ENCODE data around the gene MEGF9.

Gene MEGF9

DNA sequence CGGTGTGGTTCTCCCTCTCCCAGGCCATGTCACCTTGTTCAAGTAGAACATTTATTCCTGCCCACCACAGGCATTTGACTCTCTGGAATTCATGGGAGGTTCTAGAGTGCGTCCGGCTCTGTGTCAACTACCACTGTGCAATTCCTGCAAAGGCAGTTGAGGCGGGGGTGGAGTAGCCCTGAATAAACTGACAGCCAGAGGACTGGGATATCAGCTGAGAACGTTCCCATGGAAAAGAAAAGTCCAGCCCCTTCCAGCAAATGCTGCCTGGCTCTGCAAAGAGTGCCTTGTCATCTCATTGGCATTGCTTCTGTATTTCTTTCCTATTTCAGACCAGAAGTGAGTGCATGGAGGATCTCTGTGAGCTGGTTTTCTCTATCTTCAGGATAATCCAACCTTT, 18.9 kb upstream of the MEGF9 start:
- peak in 10 of 56 donors; percentile 7 to 45 (median 18) for DNase-seq

DNA sequence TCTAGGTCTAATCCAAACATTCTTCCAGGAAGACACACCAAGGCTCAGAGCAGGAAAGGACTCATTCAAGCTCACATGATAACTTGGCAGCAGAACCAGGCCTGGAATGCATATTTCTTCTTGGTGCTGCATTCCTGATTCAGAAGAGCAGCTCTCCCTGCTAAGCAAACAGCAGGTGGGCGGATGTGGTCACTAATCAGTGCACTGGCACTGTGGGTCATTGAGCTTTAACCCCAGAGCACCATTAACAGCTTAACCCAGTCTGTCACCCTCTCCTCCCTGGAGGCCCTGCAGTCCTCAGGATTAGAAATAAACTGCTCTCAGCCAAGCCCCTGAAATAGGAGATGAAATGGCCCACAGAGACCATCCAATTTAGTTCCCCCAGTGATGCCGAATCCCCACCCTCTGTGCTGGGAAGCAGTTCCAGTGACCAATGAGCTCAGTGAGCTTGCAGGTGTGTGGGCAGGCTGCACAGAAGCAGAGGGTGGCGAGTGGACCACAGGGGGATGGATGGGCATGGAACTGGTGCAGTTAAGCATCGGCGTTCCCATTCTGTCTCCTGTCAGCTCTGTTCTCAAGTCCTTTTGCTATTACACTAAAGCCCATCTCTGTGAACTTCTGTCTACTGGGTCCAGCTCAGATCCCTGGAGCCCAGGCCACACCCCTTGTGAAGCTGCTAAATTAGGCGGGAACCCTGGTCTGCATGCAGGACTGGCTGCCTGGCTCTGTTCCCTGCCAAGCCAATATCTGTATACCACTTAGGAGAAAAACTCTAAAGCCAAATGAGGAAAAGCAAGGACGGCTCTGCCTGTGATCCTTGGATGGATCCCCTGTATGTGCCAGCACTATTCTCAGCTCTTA, 16.6 kb upstream of the MEGF9 start:
- DNase-seq, result no peak

DNA sequence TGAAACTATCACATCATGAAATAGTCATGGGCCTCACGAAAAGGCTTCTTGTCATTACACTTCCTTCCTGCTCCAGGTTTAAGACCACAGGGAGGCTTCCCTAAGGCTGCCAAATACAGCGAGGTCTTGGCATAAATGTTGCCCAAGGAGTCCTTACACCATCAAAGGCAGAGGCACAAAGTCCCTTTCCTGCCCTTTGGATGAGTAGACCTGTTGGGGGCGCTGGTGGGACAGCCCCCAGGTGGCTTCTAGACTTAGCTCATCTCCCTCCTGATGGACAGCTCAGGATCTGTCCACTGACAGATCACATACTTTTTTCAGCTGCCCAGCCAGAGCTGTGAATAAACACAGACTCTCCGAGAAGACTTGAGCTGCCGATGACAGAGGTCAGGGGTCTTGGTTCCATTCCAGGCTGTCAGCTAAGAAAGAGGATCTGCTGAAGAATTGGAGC, 15.5 kb upstream of the MEGF9 start:
- no peak for DNase-seq

DNA sequence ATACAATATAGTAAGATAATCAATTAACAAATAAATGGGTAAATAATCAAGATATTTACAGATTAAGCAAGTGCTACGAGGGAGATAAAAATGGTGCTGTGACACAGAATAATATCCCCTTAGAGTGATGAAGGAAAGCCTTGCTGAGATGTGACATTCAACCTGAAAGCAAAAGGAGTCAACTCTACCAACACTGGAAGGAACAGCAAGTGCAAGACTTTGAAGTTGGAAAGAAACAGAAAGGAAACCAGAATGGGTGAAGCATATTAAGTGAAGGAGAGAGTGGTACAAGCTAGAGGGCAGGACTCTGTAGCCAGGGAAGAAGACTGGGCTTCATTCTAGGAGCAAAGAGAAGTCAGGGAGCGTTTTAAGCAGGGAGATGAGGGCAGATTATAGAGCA, 12.2 kb upstream of the MEGF9 start:
- no peak for DNase-seq

DNA sequence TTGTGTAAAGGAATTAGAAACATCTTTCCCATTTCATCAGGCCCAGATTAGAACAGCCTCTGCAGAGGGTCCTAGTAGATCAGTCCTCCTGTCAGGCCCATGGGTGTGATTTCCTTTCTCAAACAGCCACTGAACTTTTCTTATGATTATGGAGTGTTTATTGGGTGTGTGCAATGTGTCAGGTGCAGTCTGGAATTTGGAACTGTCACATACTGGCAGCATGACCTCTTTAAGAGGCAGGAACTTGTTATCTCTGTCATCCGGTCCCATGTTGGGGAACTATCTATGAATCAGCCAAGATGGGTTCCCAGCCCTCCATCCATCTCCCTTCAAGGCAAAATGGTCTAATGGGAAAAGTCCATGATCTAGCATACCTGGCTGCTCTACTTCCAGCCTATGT, 11.6 kb upstream of the MEGF9 start:
- no peak for DNase-seq

DNA sequence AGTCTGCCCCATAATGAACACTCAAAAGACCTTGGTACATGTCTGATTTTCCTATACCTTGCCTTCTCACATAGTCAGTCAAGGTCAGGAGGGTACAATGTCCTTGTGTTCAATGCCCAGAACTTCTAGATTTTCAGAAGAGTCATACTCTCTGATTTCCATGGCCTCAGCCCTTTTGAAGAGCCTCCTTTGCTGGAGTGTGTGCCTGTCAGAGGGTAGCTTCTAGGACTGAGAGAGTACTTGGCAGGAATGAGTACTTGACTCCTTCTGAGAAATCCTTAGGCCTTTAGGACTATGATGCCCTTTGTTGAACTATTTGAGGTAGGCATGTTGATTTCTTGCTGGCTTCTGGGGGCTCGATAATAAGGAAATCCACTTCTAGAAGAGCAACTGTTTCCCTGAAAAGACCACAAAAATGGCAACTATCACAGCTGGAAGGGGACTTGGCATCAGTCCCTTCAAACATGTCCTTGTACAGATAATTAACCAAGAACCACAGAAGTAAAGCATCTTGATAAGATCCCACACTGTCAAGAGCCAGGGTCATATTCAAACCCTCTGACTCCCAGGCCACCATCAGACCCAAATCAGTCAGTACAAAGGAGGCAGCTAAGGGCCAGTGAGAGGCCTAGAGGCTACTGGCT, 10.6 kb upstream of the MEGF9 start:
- no peak for DNase-seq

DNA sequence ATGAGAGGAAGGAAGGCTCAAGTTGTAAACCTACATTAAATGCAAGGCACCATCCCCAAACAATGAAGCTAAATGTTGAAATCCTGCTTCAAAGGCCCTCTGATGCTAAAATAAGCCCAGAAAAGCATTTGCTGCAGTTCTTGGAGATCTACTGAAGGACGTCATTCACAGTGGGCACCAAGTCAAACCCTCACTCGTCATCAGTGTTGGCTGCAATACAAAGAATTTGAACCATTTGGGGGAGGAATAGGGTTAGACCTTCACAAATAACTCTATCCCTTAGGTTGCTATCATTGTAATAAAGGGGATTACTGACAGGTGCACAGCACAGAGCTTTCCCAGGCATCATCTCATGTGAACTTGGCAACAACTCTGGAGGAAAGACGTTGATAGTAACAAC, 9.3 kb upstream of the MEGF9 start:
- peak in 2 of 56 donors; percentile 18 to 50 for DNase-seq

DNA sequence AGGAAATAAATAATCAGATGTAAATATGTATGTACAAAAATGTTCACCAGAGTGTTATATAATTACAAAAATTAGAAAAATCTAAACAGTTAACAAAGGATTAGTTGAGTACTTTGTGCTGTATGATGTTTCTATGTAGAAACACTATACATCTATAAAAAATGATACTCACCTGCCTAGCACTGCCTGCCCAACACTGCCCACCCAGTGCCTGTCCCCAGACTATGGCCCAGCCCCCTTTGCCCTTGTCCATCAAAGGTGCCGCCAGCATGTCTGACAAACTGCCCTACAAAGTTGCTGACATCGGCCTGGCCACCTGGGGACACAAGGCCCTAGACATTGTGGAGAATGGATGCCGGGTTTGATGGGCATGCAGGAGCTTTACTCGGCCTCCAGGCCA, 6.1 kb upstream of the MEGF9 start:
- no peak for DNase-seq

DNA sequence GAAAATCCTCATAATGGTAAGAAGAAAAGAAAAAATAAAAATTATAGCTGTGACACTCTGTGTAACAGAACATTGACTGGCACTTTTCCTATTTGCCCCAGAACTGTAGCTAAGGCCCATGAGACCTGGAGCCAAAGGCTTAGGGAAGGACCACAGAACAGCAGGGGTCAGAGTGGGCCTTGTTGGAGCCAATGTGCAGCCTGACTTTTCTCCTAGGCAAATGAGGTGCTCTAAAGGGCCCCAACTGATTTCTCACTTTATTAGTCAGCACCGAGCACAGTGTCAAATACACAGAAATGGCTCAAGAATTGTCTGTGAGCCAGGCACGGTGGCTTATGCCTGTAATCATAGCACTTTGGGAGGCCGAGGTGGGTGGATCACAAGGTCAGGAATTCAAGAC, 4.0 kb upstream of the MEGF9 start:
- DNase-seq, result no peak

DNA sequence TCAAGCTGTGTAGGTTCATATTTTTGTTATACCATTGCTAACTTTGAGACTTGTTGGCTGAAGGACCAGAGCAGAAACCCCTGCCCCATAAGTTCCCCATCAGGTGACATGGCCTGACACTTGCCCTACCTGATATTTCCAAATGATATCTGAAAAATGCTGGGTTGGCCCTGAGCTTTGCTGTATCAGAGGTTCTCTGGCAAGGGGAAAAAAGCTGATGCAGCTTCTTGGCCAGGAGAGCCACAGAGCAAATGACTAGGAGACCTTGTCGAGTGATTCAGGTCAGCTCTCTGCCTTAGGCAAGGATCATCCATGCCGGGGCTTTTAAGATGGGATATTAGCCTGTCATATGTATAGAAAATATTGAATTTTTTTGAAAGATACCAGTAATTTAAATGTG, 2.9 kb upstream of the MEGF9 start:
- DNase-seq, result no peak

DNA sequence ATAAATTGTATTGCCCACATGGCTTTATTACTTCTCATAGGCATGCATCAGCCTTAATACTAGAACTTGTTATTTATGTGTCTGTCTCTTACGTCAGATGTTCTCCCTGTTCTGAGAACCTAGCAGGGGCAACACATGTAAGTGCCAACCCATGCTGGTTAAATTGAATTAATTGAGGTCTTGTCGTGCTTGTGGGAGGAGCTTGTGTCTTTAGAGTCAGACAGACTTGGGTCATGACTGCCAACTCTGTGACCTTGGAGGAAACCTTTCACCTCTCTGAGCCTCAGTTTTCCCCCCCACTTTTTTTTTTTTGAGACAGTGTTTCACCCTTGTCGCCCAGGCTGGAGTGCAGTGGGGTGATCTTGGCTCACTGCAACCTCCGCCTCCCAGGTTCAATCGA, 2.2 kb upstream of the MEGF9 start:
- DNase-seq, result no peak

DNA sequence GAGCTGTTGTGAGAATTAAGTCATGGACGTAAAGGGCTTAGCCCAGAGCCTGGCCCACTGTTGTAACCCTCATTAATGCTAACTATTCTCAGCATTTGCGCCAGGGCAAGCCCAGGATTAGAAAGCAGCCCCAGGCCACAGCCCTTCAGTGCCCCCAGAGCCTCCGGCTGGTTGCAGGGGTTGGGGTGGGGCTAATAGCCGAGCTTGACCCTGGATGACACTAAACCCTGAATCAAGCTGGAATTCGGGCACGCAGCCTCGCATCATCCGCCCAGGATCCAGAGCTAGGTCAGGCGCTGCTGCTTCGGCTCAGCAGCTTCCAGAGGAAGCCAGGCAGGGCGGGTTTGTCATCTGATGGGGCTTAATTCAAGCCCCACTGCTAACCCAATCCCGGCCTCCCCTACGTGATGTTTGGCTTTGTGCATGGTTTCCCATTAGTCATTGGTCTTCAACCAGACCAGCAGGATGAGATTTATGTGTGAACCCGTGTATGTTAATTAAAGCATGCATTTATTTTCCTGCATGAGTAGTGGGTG, 1.2 kb upstream of the MEGF9 start:
- DNase-seq, result peak in 21 of 56 donors; percentile 10 to 49 (median 27)

DNA sequence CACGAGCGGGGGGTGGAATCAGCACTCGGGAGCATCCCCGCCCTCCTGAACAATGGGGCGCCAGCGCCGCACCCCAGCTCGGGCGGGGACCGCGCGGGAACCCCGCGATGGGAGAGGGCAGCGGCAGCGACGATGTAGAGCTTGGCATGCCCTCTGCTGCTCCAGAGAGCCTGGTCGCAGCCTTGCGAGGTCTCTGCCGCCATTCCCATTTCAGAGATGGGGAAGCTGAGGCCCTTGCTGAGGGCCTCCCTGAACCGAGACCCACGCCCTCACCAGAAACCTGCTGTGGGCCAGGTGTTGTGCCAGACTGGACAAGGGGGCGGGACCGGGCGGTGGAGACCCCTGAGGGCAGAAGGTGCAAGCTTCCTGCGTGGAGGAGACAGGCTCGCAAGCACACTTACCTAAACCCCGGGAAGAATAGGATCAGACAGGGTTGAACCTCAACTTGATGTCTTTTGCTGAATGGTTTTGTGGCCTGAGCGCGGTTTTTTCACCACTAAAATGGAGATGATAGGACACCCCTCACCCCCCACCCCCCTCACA, 647 bp upstream of the MEGF9 start:
- DNase-seq, result no peak

DNA sequence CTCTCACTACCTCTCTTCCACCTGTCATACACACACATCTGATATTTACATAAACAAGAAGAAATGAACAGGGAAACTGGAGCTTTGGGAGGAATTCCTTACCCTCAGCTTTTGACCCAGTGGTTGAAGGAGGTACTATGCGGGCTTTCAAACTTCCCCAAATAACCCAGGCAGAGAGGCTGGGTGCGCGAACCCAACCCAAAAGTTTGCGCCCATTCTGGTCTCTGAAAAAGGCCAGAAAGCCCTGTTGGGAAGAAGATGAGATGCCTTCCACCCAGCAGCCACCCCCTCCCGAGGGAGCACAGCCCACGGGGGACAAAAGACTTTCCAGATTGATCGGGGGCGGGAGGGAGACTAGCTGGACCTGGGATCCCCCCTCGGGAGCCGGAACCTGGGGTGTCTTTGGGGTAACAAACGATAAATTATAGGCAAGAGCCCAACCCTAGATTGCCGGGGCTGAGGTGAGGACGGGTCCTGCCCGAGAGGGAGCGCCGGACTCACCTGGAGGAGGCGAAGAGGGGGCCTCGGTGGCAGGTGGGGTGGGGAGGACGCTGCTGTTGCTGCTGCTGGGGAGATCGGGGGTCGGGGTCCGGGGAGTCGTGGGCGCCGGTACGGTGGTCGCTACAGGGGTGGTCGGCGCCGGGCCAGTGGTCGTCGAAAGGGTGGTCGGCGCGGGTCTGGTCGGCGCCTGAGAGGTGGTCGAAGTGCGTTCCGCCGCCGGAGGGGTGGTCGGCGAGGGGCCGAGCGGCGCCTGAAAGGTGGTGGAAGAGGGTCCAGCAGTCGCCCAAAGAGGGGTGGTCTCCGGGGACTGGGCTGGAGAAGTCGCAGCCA, 798 bp downstream of the MEGF9 start:
- peak in 19 of 56 donors; percentile 19 to 53 (median 35) for DNase-seq

DNA sequence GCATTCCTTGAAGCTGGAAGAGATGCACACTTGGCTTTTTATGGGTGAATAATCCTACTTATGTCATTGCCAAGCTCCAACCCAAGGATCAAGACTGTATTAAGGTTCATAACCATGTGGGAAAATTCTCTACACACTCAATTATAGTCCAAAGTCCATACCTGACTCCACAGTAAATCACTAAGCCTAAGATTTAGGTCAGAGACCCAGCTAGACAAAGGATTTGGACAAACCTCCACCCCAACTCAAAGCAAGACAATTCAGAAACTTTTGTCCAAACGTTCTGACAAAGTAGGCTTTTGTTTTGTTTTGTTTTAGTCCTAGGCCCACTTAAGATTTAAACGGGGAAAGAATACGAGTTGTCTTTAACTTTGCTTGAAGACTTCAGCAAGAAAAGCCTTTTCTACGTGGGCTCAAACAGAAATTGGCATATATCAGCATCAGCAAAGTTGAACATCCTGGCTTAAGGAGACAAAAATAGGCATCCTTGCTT, 1.7 kb downstream of the MEGF9 start:
- no peak for DNase-seq

DNA sequence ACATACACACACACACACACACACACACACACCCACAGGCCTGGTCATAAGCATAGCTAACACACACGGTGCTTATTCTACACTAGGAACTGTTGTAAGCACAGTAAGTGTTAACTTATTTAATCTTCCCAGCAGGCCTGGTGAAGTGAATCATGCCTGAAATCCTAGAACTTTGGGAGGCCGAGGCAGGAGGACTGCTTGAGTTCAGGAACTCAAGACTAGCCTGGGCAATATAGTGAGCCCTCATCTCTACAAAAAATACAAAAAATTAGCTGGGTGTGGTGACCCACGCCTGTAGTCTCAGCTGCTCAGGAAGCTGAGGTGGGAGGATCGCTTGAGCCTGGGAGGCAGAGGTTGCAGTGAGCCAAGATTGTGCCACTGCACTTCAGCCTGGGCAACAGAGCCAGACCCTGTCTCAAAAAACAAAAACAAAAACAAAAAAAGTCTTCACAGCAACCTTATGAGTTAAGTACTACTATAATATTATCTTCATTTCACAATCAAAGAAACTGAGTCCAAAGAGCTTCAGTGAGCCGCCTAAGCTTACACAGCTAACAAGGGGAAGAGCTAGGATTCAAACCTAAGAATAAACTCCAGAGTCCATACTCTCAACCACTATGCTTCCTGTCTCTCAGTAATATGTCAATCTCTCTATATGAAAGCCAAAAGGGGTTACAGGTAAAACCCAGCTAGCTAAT, 2.3 kb downstream of the MEGF9 start:
- DNase-seq, result no peak

DNA sequence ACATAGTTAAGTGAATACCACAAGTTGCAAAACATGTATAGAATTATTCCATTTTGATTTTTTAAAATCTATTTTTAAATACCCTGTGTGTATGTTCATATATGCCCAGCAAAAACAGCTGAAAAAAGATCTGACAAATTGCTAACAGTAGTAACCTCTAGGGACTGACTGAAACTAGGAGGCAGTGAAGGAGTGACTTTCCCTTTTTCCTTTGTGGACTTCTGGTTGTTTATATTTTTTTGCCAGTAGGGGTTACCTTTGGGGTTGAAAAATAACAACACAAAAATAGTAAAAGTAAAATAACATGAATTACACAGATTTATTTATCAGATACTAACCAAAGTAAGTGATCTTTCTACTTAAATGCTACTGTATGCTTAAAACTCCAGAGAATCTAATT, 2.9 kb downstream of the MEGF9 start:
- no peak for DNase-seq

DNA sequence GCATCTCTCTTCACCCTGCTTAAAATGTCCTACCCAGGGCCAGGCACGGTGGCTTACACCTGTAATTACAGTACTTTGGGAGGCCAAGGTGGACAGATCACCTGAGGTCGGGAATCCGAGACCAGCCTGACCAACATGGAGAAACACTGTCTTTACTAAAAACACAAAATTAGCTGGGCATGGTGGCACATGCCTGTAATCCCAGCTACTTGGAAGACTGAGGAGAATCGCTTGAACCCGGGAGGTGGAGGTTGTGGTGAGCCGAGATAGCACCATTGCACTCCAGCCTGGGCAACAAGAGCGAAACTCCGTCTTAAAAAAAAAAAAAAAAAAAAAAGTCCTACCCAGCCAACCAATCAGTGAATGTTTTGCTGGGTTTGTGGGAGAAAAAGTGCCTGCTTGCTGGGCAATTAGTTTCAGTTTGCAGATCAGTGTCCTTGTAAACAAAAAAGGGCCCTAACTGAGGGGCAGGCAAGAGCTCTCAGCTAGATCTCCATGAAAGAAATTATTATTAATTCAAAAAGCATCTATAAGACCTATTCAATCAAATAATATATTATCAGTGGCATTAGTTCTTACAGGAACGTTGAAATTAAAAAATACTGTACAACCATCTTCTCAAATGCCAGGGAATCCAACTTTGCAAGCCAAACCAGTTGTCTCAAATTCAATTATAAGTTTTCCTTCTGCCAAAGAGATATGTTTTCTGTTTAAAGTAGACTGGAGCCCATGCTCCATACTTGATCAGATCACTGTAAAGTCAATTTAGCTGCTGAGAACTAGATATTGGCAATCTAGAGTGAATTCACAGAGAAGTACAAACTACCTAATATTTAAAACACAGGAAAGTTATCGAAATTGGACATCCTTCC, 3.9 kb downstream of the MEGF9 start:
- DNase-seq, result peak in 12 of 56 donors; percentile 10 to 55 (median 24)

DNA sequence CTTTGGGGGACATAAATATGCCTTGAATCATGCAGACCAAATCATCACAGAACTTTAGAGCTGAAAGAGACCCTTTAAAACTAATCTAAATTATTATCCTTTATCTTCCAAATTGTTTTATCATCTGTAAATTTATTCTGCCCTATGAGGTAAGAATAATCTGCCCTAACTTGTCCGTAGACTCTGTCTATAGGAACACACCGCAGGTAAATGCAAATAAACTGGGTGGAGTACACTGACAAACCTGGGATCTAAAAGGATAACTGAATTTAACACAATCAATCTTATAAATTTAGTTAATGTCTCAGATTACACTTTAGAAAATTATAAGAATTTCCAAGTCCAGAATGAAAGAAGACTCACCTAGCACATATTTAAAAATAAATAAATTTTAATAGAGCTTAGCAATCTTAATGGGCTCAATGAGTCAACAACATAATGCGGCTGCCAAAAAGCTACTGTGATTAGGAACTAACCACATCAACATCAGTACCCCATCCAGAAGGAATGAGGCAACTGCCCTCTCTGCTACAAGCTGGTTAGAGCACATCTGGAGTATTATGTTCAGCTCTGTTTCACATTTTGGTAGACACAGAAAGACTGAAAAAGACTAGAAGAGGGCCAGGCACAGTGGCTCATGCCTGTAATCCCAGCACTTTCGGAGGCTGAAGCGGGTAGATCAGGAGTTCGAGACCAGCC, 5.6 kb downstream of the MEGF9 start:
- no peak for DNase-seq

Data from nucleus accumbens (tissue), 56 donors.